Uterus (tissue), 4 donors: ENCODE results near the gene MLLT6. TPM values are rescaled to one million over a fixed set of nuclear protein-coding genes. Genes with fewer than 3 reads are reported as not detected.
"Not testable (repeated sequence)": the region's sequence is repeated elsewhere in the genome, so short reads cannot be mapped to it uniquely, and the experiment has no call there.

ENCODE experiments used
- DNase-seq, 2 donors: peaks; one replicate each; pipeline ENCODE4 v3.0.0-alpha.2; 2019 to 2020
- H3K27ac ChIP-seq, 2 donors: fragments of 200-600 bp; sonication (generic); 1 replicate in 1 of 2; 2 replicates in 1 of 2; pipeline ENCODE4 v1.5.1; 2016 to 2018
- H3K27me3 ChIP-seq, 2 donors: fragments of 200-600 bp; sonication (generic); one replicate each; pipeline ENCODE4 v1.5.1; 2018 to 2019; ENCODE audit warnings: control low read depth in 1 of 2
- H3K36me3 ChIP-seq, 2 donors: fragments of 200-600 bp; sonication (generic); one replicate each; pipeline ENCODE4 v1.5.1; 2019; ENCODE audit warnings: control low read depth in 1 of 2
- H3K4me1 ChIP-seq, 2 donors: fragments of 200-600 bp; sonication (generic); one replicate each; pipeline ENCODE4 v1.5.1; 2018 to 2019; ENCODE audit warnings: control low read depth in 1 of 2
- H3K4me3 ChIP-seq, 2 donors: fragments of 200-600 bp; sonication (generic); 1 replicate in 1 of 2; 2 replicates in 1 of 2; pipeline ENCODE4 v1.5.1; 2018 to 2019; ENCODE audit warnings: mild to moderate bottlenecking in 1 of 2
- H3K9me3 ChIP-seq, 2 donors: fragments of 200-600 bp; sonication (generic); one replicate each; pipeline ENCODE4 v1.5.1; 2019; ENCODE audit warnings: control low read depth in 1 of 2
- CTCF ChIP-seq, 4 experiments: fragments of 200-600 bp in 2 of 4; fragments of 450-650 bp in 2 of 4; sonication (generic) in 2 of 4; IDR thresholded peaks; one replicate each; pipeline ENCODE4 v1.5.1; 2016 to 2019; ENCODE audit warnings: antibody characterized with exemption in 4 of 4, mild to moderate bottlenecking in 2 of 4, moderate library complexity in 1 of 4
- POLR2A ChIP-seq, 2 donors: fragments of 450-650 bp; IDR thresholded peaks; one replicate each; pipeline ENCODE4 v1.6.1; 2016; ENCODE audit warnings: antibody characterized with exemption in 2 of 2, mild to moderate bottlenecking in 1 of 2, moderate library complexity in 1 of 2
- intact Hi-C: fragments of 100-400 bp; cut with DNase I; formaldehyde crosslinking; loops from one replicate; pipeline ENCODE4 v1.15.1; 2023; ENCODE audit warnings: low total_unique reads
- total RNA-seq, 4 donors: library from RNA; depleted of rRNA in 3 of 4; stranded (reverse); fragments of >200 nt in 3 of 4; gene quantifications; one replicate each; pipeline versions ENCODE4 v1.1.0 to v1.2.4, GENCODE V29; 2014 to 2023
- donor health status: DM: yes; HTN: yes; CAD: no.

The MLLT6 gene
- total RNA-seq, 4 donors from 2014 or later = 32.3 to 218 (median 60.3) TPM

DNA sequence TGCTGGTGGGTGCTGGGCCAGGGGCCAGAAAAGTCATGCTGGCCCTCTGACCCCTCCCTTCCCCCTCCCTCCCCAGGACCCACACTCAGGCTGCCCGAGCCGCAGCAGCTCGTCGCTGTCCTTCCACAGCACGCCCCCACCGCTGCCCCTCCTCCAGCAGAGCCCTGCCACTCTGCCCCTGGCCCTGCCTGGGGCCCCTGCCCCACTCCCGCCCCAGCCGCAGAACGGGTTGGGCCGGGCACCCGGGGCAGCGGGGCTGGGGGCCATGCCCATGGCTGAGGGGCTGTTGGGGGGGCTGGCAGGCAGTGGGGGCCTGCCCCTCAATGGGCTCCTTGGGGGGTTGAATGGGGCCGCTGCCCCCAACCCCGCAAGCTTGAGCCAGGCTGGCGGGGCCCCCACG is 16.7 kb downstream of the MLLT6 start:
- no peaks in the 10 kb centered on the region for H3K36me3 ChIP-seq

DNA sequence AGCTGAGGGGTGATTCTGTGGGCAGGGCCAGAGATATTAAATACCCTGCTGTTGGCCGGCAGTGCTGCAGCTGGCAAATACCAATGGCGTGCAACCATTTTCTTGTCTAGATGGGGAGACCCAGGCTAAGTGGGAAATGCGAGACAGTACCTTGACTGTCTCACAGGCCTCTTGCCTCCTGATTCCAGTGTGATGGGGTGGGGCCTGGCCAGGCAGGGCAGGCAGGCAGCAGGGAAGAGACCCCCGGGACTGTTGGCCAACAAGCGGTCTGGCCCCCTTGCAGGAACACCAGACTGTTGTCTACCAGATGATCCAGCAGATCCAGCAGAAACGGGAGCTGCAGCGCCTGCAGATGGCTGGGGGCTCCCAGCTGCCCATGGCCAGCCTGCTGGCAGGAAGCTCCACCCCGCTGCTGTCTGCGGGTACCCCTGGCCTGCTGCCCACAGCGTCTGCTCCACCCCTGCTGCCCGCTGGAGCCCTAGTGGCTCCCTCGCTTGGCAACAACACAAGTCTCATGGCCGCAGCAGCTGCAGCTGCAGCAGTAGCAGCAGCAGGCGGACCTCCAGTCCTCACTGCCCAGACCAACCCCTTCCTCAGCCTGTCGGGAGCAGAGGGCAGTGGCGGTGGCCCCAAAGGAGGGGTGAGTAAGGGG is 19.4 kb downstream of the MLLT6 start:
- no peak overlapping the region for H3K27ac ChIP-seq
- intact Hi-C loops = no loop called here
- no peaks in the 10 kb centered on the region for H3K9me3 ChIP-seq
- no peak for DNase-seq
- TF ChIP-seq POLR2A (IDR thresholded peaks at IDR 0.05) = no peak
- TF ChIP-seq CTCF (IDR thresholded peaks at IDR 0.05) = no peak
- H3K4me1 ChIP-seq = no peaks in the 10 kb centered on the region
- H3K27me3 ChIP-seq = no peaks in the 10 kb centered on the region
- H3K36me3 ChIP-seq = no peaks in the 10 kb centered on the region
- no peak overlapping the region for H3K4me3 ChIP-seq

More for the DNA sequence above, 16.7 kb downstream of the MLLT6 start:
- Histone ChIP-seq H3K27ac (no peak overlapping the region), H3K27me3 (no peaks in the 10 kb centered on the region), H3K4me1 (no peaks in the 10 kb centered on the region), H3K4me3 (no peak overlapping the region), H3K9me3 (no peaks in the 10 kb centered on the region)
- intact Hi-C loops = no loop called here
- TF ChIP-seq POLR2A (IDR thresholded peaks at IDR 0.05) (no peak), CTCF (IDR thresholded peaks at IDR 0.05) (no peak)
- DNase-seq = no peak

- Histone ChIP-seq H3K4me3 (no peak overlapping the region), H3K36me3 (no peaks in the 10 kb centered on the region), H3K27ac (no peak overlapping the region), H3K9me3 (no peaks in the 10 kb centered on the region), H3K4me1 (no peaks in the 10 kb centered on the region), H3K27me3 (no peaks in the 10 kb centered on the region)
- intact Hi-C loops = no loop called here
- TF ChIP-seq POLR2A (IDR thresholded peaks at IDR 0.05) (no peak), CTCF (IDR thresholded peaks at IDR 0.05) (no peak)
- no peak for DNase-seq
Measured at GRCh38 chr17:38725066-38725465, 20.0 kb downstream of the MLLT6 start.

DNA sequence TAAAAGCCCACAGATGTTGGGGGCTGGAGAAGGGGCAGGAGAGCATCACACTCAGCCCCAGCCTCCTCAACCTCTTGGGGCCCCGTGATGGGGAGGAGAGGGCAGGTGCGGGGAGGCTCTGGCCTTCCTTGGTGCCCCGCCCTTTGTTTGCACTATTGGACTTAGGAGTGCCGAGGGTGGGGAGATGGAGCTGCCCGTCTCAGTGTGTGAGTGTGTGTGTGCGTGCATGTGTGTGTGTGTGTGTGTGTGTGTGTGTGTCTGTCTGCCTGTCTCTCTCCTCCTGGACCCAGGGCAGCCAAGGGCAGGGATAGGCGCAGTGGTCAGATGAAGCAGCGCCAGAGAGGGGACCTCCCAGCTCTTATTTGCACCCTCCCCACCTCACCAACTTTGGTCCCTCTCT is 21.1 kb downstream of the MLLT6 start:
- H3K27ac ChIP-seq, H3K36me3 ChIP-seq, DNase-seq, H3K27me3 ChIP-seq, H3K4me1 ChIP-seq, H3K9me3 ChIP-seq, H3K4me3 ChIP-seq, intact Hi-C loops: not testable (repeated sequence)

DNA sequence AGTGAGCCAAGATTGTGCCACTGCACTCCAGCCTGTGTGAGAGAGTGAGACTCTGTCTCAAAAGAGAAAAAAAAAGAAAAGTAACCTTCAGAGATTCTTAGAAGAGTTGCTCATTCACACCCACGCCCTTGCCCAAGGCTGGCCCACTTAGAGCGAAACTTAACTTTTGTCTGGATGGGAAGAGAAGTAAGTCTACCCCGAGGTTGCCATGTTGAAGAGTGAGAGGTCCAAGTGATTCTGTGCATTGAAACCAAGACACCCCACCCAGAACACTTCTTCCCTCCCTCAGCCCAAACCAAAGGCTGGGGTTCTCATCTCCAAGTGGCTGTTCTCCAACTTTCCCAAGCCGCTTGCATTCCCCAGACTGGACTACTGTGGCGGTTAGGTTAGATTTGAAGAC is 22.7 kb downstream of the MLLT6 start:
- Histone ChIP-seq H3K9me3 (no peaks in the 10 kb centered on the region), H3K36me3 (no peaks in the 10 kb centered on the region), H3K4me1 (no peaks in the 10 kb centered on the region), H3K27ac (no peak overlapping the region), H3K27me3 (no peaks in the 10 kb centered on the region), H3K4me3 (no peak overlapping the region)
- intact Hi-C loops = no loop called here
- no peak for DNase-seq
- no peak for TF ChIP-seq POLR2A (IDR thresholded peaks at IDR 0.05)
- no peak for TF ChIP-seq CTCF (IDR thresholded peaks at IDR 0.05)
